HepG2 (cell line): ENCODE data around the gene PPRC1. TPM values are rescaled to one million over a fixed set of nuclear protein-coding genes. Genes with fewer than 3 reads are reported as not detected.

Experiments
- CBX1 ChIP-seq: IDR thresholded peaks from one replicate; pipeline ENCODE4 v1.6.1; 2016; ENCODE audit warnings: antibody characterized with exemption, low read depth
- FOXA1 ChIP-seq, 2 experiments: fragments of 450-650 bp in 1 of 2; sonication (generic) in 1 of 2; formaldehyde crosslinking in 1 of 2; IDR thresholded peaks; 2 replicates each; pipeline versions ENCODE4 v1.4.0 to v1.6.1; 2016 to 2020; ENCODE audit warnings: missing genetic modification reagents in 1 of 2
- FOXK2 ChIP-seq: fragments of 450-650 bp; IDR thresholded peaks from 2 replicates; pipeline ENCODE4 v1.6.1; 2016
- GATAD2A ChIP-seq: IDR thresholded peaks from 2 replicates; pipeline ENCODE4 v1.6.1; 2016
- HOXA7 ChIP-seq: sonication (generic); formaldehyde crosslinking; IDR thresholded peaks from 2 replicates; pipeline ENCODE4 v1.8.1; 2022; ENCODE audit warnings: mild to moderate bottlenecking, missing genetic modification reagents, moderate library complexity
- ISL2 ChIP-seq: sonication (generic); formaldehyde crosslinking; IDR thresholded peaks from 2 replicates; pipeline ENCODE4 v1.5.0; 2020; ENCODE audit warnings: missing genetic modification reagents
- KAT7 ChIP-seq: IDR thresholded peaks from 2 replicates; pipeline ENCODE4 v1.6.1; 2018; ENCODE audit warnings: borderline replicate concordance, missing compliant biosample characterization
- NAIF1 ChIP-seq: sonication (generic); formaldehyde crosslinking; IDR thresholded peaks from 2 replicates; pipeline ENCODE4 v1.5.0; 2020; ENCODE audit warnings: mild to moderate bottlenecking, missing genetic modification reagents, borderline replicate concordance
- NFAT5 ChIP-seq: sonication (generic); formaldehyde crosslinking; IDR thresholded peaks from 2 replicates; pipeline ENCODE4 v1.4.0; 2020; ENCODE audit warnings: missing genetic modification reagents
- PITX1 ChIP-seq: sonication (generic); formaldehyde crosslinking; IDR thresholded peaks from 2 replicates; pipeline ENCODE4 v1.5.1; 2020; ENCODE audit warnings: mild to moderate bottlenecking, missing genetic modification reagents
- RAD21 ChIP-seq: fragments of 450-650 bp; formaldehyde crosslinking; IDR thresholded peaks from 2 replicates; pipeline ENCODE4 v1.5.0; 2020; ENCODE audit warnings: mild to moderate bottlenecking
- RELA ChIP-seq: sonication (generic); formaldehyde crosslinking; IDR thresholded peaks from 2 replicates; pipeline ENCODE4 v1.4.0; 2020; ENCODE audit warnings: missing genetic modification reagents
- RNF2 ChIP-seq: fragments of 450-650 bp; conservative IDR thresholded peaks from 2 replicates; pipeline ENCODE4 v1.6.1; 2016; ENCODE audit warnings: low read depth
- SIN3B ChIP-seq: fragments of 150-350 bp; IDR thresholded peaks from 2 replicates; pipeline ENCODE4 v1.6.1; 2014; ENCODE audit warnings: low read length
- SRSF9 ChIP-seq: fragments of 200-400 bp; formaldehyde crosslinking; IDR thresholded peaks from 2 replicates; pipeline ENCODE4 v1.6.1; 2018; ENCODE audit warnings: borderline replicate concordance, mild to moderate bottlenecking, low read depth, low read length; ENCODE audit not compliant: insufficient read depth, poor library complexity, severe bottlenecking
- TBX3 ChIP-seq: fragments of 450-650 bp; IDR thresholded peaks from 2 replicates; pipeline ENCODE4 v1.6.1; 2017; ENCODE audit warnings: antibody characterized with exemption, mild to moderate bottlenecking, inconsistent platforms, borderline replicate concordance
- ZBTB25 ChIP-seq: IDR thresholded peaks from 2 replicates; pipeline ENCODE4 v1.6.1; 2018; ENCODE audit warnings: missing genetic modification reagents
- ZFX ChIP-seq: sonication (generic); formaldehyde crosslinking; IDR thresholded peaks from 2 replicates; pipeline ENCODE4 v1.4.0; 2020; ENCODE audit warnings: mild to moderate bottlenecking, low read depth, missing genetic modification reagents, moderate library complexity
- ZMYM4 ChIP-seq: sonication (generic); formaldehyde crosslinking; IDR thresholded peaks from 2 replicates; pipeline ENCODE4 v1.8.1; 2023; ENCODE audit warnings: mild to moderate bottlenecking, missing genetic modification reagents
- ZNF232 ChIP-seq: sonication (generic); formaldehyde crosslinking; IDR thresholded peaks from 2 replicates; pipeline ENCODE4 v1.4.0; 2020; ENCODE audit warnings: missing genetic modification reagents, borderline replicate concordance
- ZNF326 ChIP-seq: sonication (generic); formaldehyde crosslinking; IDR thresholded peaks from 2 replicates; pipeline ENCODE4 v1.4.0; 2020; ENCODE audit warnings: missing genetic modification reagents, borderline replicate concordance
- ZNF34 ChIP-seq: sonication (generic); formaldehyde crosslinking; IDR thresholded peaks from 2 replicates; pipeline ENCODE4 v1.4.0; 2020; ENCODE audit warnings: mild to moderate bottlenecking, missing genetic modification reagents, borderline replicate concordance
- ZNF597 ChIP-seq: sonication (generic); formaldehyde crosslinking; IDR thresholded peaks from 2 replicates; pipeline ENCODE4 v1.5.0; 2020; ENCODE audit warnings: missing genetic modification reagents
- ZZZ3 ChIP-seq: sonication (generic); formaldehyde crosslinking; IDR thresholded peaks from 2 replicates; pipeline ENCODE4 v1.4.0; 2020; ENCODE audit warnings: missing genetic modification reagents, mild to moderate bottlenecking, borderline replicate concordance
- polyA plus RNA-seq, 8 experiments: library from polyadenylated mRNA; depleted of rRNA in 3 of 8; stranded (reverse) in 7 of 8; unstranded in 1 of 8; fragments of >200 nt; fragmentation: Illumina TruSeq in 4 of 8; extraction: Trizol in 4 of 8; gene quantifications; 2 replicates each; pipeline versions ENCODE4 v1.2.1 to v1.2.3, GENCODE V29; 2011 to 2016; ENCODE audit warnings: low read depth in 4 of 8, missing spikeins in 1 of 8, mixed read lengths in 1 of 8; ENCODE audit not compliant: insufficient read depth in 1 of 8
- total RNA-seq, 5 experiments: library from RNA; depleted of rRNA; stranded (reverse); fragments of >200 nt; fragmentation: Illumina TruSeq; extraction: Trizol; gene quantifications; 2 replicates each; pipeline ENCODE4 v1.2.3, GENCODE V29; 2016; ENCODE audit warnings: low read depth in 1 of 5

Gene PPRC1
- total and polyA plus RNA-seq, 2 of the 13 experiments (the other 11 are each of a cell fraction or from before 2014, with no cell fraction given), result 18.7 to 24.2 TPM

GRCh38 chr10:102151774-102152544 lies 19.1 kb downstream of the PPRC1 start, which contains the start of gene NOLC1 (continued):
- TF ChIP-seq ZBTB25, result peak; percentile 92
- TF ChIP-seq ZMYM4 (CRISPR knock-in tag), result peak; percentile 91
- no peak for TF ChIP-seq TBX3
- TF ChIP-seq ZFX, result peak; percentile 90
- peak; percentile 92 for TF ChIP-seq KAT7 (CRISPR knock-in tag)
- no peak for TF ChIP-seq HOXA7 (CRISPR knock-in tag)
- 0 out of 2 replicates have a peak, but pooled peaks have one; percentile 23 for TF ChIP-seq ZNF232 (CRISPR knock-in tag)
- TF ChIP-seq ZNF326 (CRISPR knock-in tag), result no peak; the same call in 1 of the 2 replicates
- TF ChIP-seq FOXA1 (IDR thresholded peaks at IDR 0.05), result no peak
- peak; percentile 31; the same call in 1 of the 2 replicates for TF ChIP-seq FOXA1 (CRISPR knock-in tag; IDR thresholded peaks at IDR 0.05)
- TF ChIP-seq ZNF34, result no peak
- TF ChIP-seq RNF2, result no peak
- peak; percentile 74 for TF ChIP-seq ISL2 (CRISPR knock-in tag)
- no peak for TF ChIP-seq NAIF1 (CRISPR knock-in tag)
- peak; percentile 79 for TF ChIP-seq SIN3B
- no peak for TF ChIP-seq ZNF597
- TF ChIP-seq FOXK2, result peak; percentile 70; the same call in 1 of the 2 replicates
- TF ChIP-seq SRSF9, result no peak
- peak; percentile 29; the same call in 1 of the 2 replicates for TF ChIP-seq GATAD2A (CRISPR knock-in tag)
- no peak; the same call in 1 of the 2 replicates for TF ChIP-seq ZZZ3 (CRISPR knock-in tag)
- TF ChIP-seq PITX1, result peak; percentile 12; the same call in 1 of the 2 replicates
- TF ChIP-seq RELA (CRISPR knock-in tag), result no peak
- peak; percentile 67 for TF ChIP-seq CBX1
- no peak for TF ChIP-seq NFAT5
- peak; percentile 7; the same call in 1 of the 2 replicates for TF ChIP-seq RAD21
